ENCODE measurements around the gene PHACTR3. TPM values are rescaled to one million over a fixed set of nuclear protein-coding genes. Genes with fewer than 3 reads are reported as not detected.

Gene PHACTR3
- total RNA-seq, 1 donor from 2014 or later, result 1.4 TPM

GRCh38 chr20:59746155-59746554 lies 141.8 kb downstream of the PHACTR3 start:
- TF ChIP-seq, protein P1, sequence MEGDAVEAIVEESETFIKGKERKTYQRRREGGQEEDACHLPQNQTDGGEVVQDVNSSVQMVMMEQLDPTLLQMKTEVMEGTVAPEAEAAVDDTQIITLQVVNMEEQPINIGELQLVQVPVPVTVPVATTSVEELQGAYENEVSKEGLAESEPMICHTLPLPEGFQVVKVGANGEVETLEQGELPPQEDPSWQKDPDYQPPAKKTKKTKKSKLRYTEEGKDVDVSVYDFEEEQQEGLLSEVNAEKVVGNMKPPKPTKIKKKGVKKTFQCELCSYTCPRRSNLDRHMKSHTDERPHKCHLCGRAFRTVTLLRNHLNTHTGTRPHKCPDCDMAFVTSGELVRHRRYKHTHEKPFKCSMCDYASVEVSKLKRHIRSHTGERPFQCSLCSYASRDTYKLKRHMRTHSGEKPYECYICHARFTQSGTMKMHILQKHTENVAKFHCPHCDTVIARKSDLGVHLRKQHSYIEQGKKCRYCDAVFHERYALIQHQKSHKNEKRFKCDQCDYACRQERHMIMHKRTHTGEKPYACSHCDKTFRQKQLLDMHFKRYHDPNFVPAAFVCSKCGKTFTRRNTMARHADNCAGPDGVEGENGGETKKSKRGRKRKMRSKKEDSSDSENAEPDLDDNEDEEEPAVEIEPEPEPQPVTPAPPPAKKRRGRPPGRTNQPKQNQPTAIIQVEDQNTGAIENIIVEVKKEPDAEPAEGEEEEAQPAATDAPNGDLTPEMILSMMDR (IDR thresholded peaks at IDR 0.05), result no peak
- no peak for TF ChIP-seq EZH2phosphoT487 (IDR thresholded peaks at IDR 0.05)
- no peak for TF ChIP-seq EZH2 (IDR thresholded peaks at IDR 0.05)
- no peak for DNase-seq (ENCODE audit: low spot score)
- H3K36me3 ChIP-seq, result no peaks in the 10 kb centered on the region
- H3K9ac ChIP-seq, result no peak overlapping the region
- H3K27ac Mint-ChIP-seq, result no peak overlapping the region
- no peaks in the 10 kb centered on the region for H3K79me2 ChIP-seq (ENCODE audit: low read depth)
- no peaks in the 10 kb centered on the region for H4K20me1 ChIP-seq (ENCODE audit: low read depth)
- no peak overlapping the region for H2AFZ ChIP-seq (replicated peaks)
- H3K27me3 ChIP-seq, result peaks cover 29% of the 10 kb centered on the region
- no peaks in the 10 kb centered on the region for H3K9me3 ChIP-seq (ENCODE audit: low read depth)
- peaks cover 24% of the 10 kb centered on the region for H3K4me1 Mint-ChIP-seq
- H3K27me3 Mint-ChIP-seq (ENCODE audit: insufficient read depth, low read depth), result peaks cover 11% of the 10 kb centered on the region
- H3K9me3 Mint-ChIP-seq, result no peaks in the 10 kb centered on the region
- no peak overlapping the region for H3K4me3 Mint-ChIP-seq
- H3F3A ChIP-seq (ENCODE audit: low read depth), result no peaks in the 10 kb centered on the region
- no peaks in the 10 kb centered on the region for H3K4me1 ChIP-seq
- no peak overlapping the region for H3K27ac ChIP-seq
- no peak overlapping the region for H3K4me3 ChIP-seq
- no peak overlapping the region for H3K4me2 ChIP-seq
- H3K36me3 Mint-ChIP-seq, result no peaks in the 10 kb centered on the region

DNA sequence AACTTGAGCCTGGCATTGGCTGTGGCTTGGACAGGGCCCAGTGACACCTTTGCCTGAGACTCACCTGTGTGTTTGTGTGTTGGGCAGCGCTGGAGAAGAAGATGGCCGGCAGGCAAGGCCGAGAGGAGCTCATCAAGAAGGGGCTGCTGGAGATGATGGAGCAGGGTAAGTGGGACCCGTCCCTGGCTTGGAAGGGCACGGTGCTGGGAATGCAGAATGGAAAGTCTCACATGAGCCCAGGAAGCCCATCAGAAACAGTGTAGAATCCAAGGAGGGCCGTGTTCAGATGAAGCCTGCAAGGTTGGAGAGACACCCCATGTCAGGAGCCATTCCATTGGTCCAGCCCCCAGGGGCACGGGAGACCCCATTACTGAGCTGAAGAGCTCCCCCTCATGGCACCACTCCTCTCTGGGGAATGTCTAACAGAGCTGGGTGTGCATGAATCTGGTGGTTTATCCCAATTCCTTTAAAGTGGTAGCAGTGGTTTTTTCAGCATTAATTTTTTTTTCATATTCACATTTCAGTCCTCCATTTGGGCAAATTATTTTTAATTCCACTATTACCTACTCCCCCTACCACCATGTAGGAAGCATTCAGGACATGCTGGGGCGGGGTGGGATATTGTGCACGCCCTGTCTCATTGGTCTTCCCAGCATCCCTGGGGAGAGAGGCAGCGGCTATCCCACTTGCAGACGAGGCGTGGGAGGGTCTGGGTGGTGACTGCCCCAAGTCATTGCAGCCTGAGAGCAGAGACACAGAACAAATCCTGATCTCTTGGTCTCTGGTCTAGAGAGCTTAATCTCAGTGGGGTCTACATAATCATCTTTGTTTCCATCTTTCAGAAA lies 143.6 kb downstream of the PHACTR3 start:
- no peaks in the 10 kb centered on the region for H3K36me3 Mint-ChIP-seq
- TF ChIP-seq, protein P1 (IDR thresholded peaks at IDR 0.05), result peak; percentile 17
- no peak for TF ChIP-seq EZH2phosphoT487 (IDR thresholded peaks at IDR 0.05)
- peaks cover 36% of the 10 kb centered on the region for H3K4me1 Mint-ChIP-seq
- no peaks in the 10 kb centered on the region for H4K20me1 ChIP-seq (ENCODE audit: low read depth)
- no peaks in the 10 kb centered on the region for H3K9me3 Mint-ChIP-seq
- no peak overlapping the region for H2AFZ ChIP-seq (replicated peaks)
- H3K36me3 ChIP-seq, result no peaks in the 10 kb centered on the region
- H3K9me3 ChIP-seq (ENCODE audit: low read depth), result no peaks in the 10 kb centered on the region
- no peak overlapping the region for H3K9ac ChIP-seq
- no peak for DNase-seq (ENCODE audit: low spot score)
- no peaks in the 10 kb centered on the region for H3F3A ChIP-seq (ENCODE audit: low read depth)
- no peak overlapping the region for H3K4me3 Mint-ChIP-seq
- H3K27me3 Mint-ChIP-seq (ENCODE audit: insufficient read depth, low read depth), result peaks cover 4% of the 10 kb centered on the region
- H3K79me2 ChIP-seq (ENCODE audit: low read depth), result no peaks in the 10 kb centered on the region
- H3K4me2 ChIP-seq, result no peak overlapping the region
- no peak overlapping the region for H3K27ac ChIP-seq
- peak overlapping the region; percentile 53 for H3K27ac Mint-ChIP-seq
- no peak overlapping the region for H3K4me3 ChIP-seq
- peaks cover 46% of the 10 kb centered on the region for H3K27me3 ChIP-seq
- H3K4me1 ChIP-seq, result no peaks in the 10 kb centered on the region

- H3K36me3 Mint-ChIP-seq, result no peaks in the 10 kb centered on the region
- DNase-seq (ENCODE audit: low spot score), result no peak
- H3K4me2 ChIP-seq, result no peak overlapping the region
- no peak overlapping the region for H3K9ac ChIP-seq
- H3K4me1 ChIP-seq, result no peaks in the 10 kb centered on the region
- no peak overlapping the region for H3K27ac ChIP-seq
- no peaks in the 10 kb centered on the region for H3K36me3 ChIP-seq
- no peaks in the 10 kb centered on the region for H4K20me1 ChIP-seq (ENCODE audit: low read depth)
- H3K79me2 ChIP-seq (ENCODE audit: low read depth), result no peaks in the 10 kb centered on the region
- H3K9me3 ChIP-seq (ENCODE audit: low read depth), result no peaks in the 10 kb centered on the region
- no peak overlapping the region for H3K27ac Mint-ChIP-seq
- H3K9me3 Mint-ChIP-seq, result no peaks in the 10 kb centered on the region
- no peak overlapping the region for H3K4me3 ChIP-seq
- H3K27me3 Mint-ChIP-seq (ENCODE audit: insufficient read depth, low read depth), result peaks cover 7% of the 10 kb centered on the region
- H3K4me1 Mint-ChIP-seq, result peaks cover 44% of the 10 kb centered on the region
- peaks cover 54% of the 10 kb centered on the region for H3K27me3 ChIP-seq
- no peak overlapping the region for H3K4me3 Mint-ChIP-seq
- no peaks in the 10 kb centered on the region for H3F3A ChIP-seq (ENCODE audit: low read depth)
- TF ChIP-seq, protein P1 (IDR thresholded peaks at IDR 0.05), result no peak
- TF ChIP-seq EZH2phosphoT487 (IDR thresholded peaks at IDR 0.05) (no peak), EZH2 (IDR thresholded peaks at IDR 0.05) (no peak)
- no peak overlapping the region for H2AFZ ChIP-seq (replicated peaks)
These were observed 144.4 kb downstream of the PHACTR3 start for GRCh38 chr20:59748619-59749191.

All from neural progenitor cell (in vitro differentiated cells).